Activated gamma-delta T cell treated with anti-CD3 and anti-CD28 coated beads, Interleukin-2, amount 50 U/mL, for 16 hours (primary cell): ENCODE results near the gene SLC4A1.

ENCODE experiments used
- DNase-seq: peaks from one replicate; pipeline ENCODE4 v3.0.0-alpha.2; 2020; ENCODE audit warnings: low read depth

SLC4A1 gene

GRCh38 chr17:44283344-44284023 is 15.5 kb upstream of the SLC4A1 start:
- no peak for DNase-seq

GRCh38 chr17:44282264-44282663 is 14.3 kb upstream of the SLC4A1 start:
- DNase-seq: no peak

GRCh38 chr17:44281570-44281969 is 13.6 kb upstream of the SLC4A1 start:
- no peak for DNase-seq

- DNase-seq: no peak
Observed at GRCh38 chr17:44280392-44280937, 12.5 kb upstream of the SLC4A1 start.

GRCh38 chr17:44279666-44280391 is 11.9 kb upstream of the SLC4A1 start:
- DNase-seq: no peak

- no peak for DNase-seq
Observed at GRCh38 chr17:44279346-44279665, 11.4 kb upstream of the SLC4A1 start.

- no peak for DNase-seq
Observed at GRCh38 chr17:44277976-44278375, 10.0 kb upstream of the SLC4A1 start.

- DNase-seq: no peak
Observed at GRCh38 chr17:44273607-44274006, 5.7 kb upstream of the SLC4A1 start.

GRCh38 chr17:44272954-44273353 is 5.0 kb upstream of the SLC4A1 start:
- no peak for DNase-seq

GRCh38 chr17:44272321-44272951 is 4.5 kb upstream of the SLC4A1 start:
- no peak for DNase-seq

- DNase-seq: no peak
Observed at GRCh38 chr17:44269535-44270240, 1.8 kb upstream of the SLC4A1 start.

- DNase-seq: no peak
Observed at GRCh38 chr17:44268709-44269534, 987 bp upstream of the SLC4A1 start.

- no peak for DNase-seq
Observed at GRCh38 chr17:44267165-44267455, 825 bp downstream of the SLC4A1 start.

- DNase-seq: no peak
Observed at GRCh38 chr17:44266402-44267164, 1.4 kb downstream of the SLC4A1 start.

GRCh38 chr17:44263345-44263902 is 4.5 kb downstream of the SLC4A1 start:
- no peak for DNase-seq

- DNase-seq: no peak
Observed at GRCh38 chr17:44262654-44263225, 5.2 kb downstream of the SLC4A1 start.

- DNase-seq: no peak
Observed at GRCh38 chr17:44260296-44260695, 7.6 kb downstream of the SLC4A1 start.

- DNase-seq: no peak
Observed at GRCh38 chr17:44258811-44259351, 9.1 kb downstream of the SLC4A1 start.

- DNase-seq: no peak
Observed at GRCh38 chr17:44257815-44258760, 9.8 kb downstream of the SLC4A1 start.
